NCI-H2171 treated with DMSO at 0.1 percent for 48 hours (cell line): ENCODE data around the gene HCLS1.
"Not testable (repeated sequence)": the region's sequence is repeated elsewhere in the genome, so short reads cannot be mapped to it uniquely, and the experiment has no call there.

Experiments
- DNase-seq: peaks from one replicate; lab custom pipeline; 2025; lab: John Stamatoyannopoulos, UW

The HCLS1 gene

DNA sequence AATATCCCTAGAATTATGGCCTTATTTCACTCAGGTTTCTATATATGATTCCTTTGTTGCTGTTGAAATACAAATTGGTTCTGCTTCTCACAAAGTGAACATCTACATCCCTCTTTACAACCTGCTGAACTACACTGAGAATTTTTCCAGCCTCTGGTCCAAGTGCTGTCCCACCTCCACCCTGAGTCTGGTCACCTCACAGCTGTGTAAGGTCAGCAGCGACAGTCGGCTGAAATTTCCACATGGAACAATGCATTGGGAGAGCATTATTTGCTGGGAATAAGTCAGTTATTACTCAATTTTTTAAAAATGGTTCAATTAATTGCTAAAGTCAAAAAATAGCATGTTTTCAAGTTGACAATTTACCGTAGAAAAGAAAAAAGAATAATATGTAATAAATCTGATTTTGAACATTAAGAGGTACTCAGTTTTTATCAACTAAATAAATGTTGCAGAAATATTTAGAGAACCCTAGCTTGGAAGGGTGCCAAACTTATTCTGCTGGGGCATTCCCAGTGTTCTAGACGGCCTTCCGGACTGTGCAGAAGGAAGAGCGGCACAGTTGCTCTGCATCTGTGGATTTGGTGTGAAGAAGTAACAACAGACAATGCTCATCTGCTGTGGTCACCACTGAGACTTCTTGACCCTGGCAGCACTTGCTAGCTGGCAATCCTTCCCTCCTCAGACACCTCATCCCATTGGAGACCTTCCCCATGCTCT lies 1.8 kb downstream of the HCLS1 start:
- DNase-seq: no peak

DNA sequence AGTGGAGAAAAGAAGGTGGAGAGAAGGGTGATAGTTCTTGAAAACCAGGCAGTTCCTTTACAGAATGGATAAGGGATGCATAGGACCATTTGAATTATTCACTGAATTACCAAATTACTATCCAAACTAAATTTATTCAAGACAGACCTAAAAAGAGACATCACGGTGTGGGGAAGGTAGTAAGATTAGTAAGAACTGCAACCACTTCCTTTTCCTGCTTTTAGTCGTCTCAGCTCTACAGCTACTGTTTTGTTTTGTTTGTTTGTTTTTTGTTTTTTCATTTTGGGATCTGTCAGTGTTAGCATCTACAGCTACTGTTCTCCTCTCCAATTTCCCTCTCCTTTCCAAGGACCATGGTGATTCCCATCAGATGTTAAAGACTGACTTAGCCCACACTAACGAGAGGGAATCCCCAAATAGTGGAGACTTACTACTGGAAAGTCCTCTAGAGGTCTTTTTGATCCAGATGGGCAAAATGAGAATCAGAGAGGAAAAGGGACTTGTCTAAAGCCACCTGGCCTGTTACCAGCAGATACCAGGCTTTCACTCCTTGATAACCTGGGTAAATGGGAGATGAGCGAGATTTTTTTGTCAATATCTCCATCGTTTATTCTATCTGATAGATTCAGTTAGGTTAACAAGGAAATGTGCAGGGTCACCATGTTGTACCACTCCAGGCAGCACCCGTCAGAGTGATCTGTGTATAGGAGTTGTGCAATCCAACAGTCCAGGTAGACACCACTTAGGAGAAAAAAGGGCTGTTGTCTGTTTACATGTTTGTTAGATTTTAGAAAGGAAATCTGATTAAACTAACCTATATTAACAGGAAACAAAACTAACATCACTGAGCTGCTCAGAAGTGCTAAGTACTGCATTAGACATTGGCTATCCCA lies 6.0 kb downstream of the HCLS1 start:
- DNase-seq: no peak

DNA sequence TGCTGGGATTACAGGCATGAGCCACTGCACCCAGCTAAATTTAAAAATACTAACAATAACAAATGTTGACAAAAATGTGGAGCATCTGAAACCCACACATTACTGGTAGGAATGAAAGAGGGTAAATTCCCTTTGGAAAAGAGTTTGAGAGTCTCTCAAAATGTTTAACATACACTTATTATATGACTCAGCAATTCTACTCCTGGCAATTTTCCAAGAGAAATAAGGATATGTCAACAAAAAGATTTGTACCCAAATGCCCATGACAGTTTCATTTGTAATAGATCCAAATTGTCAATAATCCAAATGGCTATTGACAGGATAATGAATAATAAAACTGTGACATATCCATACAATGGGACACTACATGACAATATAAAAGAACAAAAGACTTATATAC lies 9.0 kb downstream of the HCLS1 start:
- DNase-seq: no peak

DNA sequence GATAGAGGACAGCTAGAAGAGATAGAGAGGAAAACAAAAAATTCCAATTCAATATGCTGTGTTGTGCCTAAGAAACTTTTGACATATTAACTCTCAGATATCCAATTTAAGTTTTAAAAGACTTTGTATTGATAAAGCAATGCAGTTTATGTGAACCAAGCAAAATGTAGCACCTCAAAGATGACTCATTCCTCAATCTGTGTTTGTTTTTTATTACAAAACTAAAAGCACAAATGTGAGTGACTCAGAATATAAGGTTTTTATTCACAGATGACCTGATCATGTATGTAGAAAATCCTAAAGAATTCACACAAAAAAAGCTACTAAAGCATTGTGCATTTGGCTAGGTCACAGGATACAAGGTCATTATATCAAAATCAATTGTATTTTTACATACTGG lies 11.1 kb downstream of the HCLS1 start:
- no peak for DNase-seq

DNA sequence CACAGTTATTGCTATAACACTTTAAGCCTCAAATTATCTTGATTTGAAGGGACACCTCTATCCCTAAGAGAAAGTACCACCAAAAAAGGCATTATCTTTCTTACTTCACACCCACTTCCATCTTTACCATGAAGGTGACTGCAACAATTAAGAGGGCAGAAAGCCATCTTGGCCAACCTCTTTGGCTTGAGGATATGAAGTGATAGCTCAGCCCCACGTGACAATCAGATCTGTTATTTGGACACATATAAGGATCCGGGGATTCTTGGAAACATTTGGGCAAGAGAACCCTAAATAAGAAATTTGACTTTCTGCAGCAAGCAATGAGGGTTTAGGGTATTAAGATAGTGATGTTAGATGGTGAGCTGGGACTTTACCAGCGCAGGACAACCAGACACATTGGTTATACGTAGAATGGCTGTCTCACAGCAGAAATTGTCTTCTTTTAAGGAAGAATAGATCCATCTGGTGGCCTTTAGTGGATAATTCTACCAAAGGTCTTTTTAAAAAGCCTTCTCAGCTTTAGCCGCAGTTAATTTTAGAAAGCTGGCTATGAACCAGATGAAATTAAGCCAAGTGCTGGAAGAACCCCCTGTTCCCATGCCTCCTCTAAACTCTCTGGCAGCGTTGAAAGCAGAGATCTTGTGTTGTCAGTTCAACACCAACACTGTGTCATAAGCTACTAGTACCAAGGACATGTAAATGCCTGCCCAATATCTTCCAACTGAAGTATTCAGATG lies 12.3 kb downstream of the HCLS1 start:
- no peak for DNase-seq

DNA sequence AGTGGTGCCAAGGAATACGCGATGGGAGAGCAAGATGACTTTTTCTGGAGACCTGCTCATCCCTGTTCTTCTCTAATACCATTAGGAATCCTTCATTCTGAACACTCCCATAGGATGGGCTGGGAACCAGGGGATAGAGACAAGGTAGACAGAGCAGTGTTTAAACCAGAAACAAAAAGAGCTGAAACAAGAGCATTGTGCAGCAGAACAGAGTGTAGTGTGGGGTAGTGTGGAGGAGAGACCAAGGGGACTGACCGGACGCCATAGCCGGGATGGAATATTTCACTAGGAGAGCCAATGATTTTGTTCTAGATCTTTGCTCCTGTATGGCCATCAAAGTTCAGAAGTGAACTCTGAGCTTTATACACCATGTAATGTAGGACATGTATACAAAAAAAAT lies 15.6 kb downstream of the HCLS1 start:
- DNase-seq: no peak

DNA sequence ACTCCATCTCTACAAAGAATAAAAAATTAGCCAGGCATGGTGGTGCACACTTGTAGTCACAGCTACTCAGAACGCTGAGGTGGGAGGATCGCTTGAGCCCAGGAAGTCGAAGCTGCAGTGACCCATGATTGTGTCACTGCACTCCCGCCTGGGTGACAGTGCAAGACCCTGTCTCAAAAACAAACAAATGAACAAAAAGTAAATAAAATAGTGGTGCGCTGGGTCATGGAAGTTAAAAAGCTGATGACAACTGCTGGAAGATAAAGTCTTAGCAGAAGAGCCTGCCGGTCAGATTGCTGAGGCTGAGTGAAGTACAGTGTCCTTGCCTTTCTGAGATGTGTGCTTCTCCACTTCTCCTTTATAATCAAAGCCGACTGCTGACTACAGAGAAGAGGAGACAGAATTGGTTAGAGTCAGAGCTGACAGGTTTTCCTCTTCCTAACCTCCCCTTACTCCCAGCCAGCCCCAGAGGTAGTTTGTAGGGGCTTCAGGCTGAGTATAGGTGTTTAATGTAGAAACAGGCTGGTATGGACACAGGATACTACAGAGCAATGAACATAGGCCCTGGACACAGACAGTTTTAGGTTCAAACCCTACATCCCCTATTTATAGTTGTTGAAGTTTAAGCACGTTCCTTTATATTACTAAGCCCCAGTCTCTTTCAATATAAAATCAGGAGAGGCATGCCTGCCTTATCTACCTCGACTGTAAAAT lies 17.9 kb downstream of the HCLS1 start:
- DNase-seq: no peak

DNA sequence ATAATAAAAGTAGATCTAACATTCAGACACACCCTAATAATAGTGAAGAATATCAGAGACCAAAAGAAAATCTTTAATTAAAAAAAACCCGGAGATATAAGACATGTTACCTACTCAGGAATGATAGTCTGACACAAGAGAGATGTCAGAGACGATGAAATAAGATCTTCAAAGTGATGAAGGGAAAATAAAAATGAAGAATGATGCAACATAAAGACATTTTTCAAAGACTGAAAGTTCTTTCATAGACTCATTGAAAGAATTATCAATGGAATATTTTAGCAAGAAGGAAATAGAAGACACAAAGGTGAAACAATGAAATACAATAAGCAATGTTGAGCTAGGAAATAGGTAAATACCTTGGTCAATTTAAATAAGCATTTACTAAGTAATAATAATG lies 19.6 kb downstream of the HCLS1 start:
- no peak for DNase-seq

DNA sequence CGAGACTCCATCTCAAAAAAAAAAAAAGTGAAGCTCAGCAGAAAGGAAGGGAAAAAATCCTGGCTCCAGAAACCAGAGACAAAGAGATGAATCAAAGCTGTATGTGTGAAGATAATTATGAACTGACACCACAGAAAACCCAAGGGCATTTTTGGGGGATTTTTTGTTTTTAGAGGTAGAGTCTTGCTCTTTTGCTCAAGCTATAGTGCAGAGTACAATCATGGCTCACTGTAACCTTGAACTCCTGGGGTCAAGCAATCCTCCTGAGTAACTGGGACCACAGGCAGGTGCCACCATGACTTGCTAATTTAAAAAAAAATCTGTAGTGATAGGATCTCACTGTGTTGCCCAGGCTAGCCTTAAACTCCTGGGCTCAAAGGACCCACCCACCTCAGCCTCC lies 22.8 kb downstream of the HCLS1 start:
- DNase-seq: no peak

DNA sequence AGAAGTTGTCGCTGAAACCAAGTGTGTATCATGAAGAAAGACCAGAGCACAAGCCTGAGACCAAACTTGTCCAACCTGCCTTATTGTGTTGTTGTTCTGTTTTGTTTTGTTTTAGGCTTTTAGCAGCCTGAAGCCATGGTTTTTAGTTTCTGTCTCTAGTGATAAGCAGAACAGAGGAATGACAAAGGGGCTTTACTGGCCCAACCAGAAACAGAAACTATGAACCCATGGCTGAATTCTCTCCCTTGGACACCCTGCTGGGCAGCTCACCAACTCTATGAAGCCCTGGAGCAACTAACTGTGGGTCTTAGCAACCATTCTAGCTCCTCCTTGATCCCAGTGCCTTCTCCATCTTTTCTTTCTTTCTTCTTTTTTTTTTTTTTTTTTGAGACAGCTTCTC lies 30.3 kb downstream of the HCLS1 start:
- no peak for DNase-seq

DNA sequence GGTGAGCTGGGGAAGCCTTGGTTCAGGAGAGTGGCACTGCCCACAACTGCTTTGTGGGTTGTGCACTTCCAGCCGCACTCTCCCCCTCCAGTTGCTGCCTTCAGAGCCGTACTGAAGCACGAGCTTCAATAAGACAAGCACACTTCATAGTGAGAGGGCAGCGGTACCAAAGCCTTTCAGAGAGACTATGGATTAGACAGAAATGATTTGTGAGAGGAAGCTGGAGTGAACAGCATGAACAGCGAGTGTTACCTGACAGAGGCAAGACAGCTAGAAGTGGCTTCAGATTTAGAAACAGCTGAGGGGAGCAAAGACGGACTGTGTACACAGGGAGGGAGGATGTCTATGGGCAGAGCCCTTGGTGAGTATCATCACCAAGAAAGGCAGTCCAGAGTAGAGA lies 31.1 kb downstream of the HCLS1 start:
- DNase-seq: no peak

DNA sequence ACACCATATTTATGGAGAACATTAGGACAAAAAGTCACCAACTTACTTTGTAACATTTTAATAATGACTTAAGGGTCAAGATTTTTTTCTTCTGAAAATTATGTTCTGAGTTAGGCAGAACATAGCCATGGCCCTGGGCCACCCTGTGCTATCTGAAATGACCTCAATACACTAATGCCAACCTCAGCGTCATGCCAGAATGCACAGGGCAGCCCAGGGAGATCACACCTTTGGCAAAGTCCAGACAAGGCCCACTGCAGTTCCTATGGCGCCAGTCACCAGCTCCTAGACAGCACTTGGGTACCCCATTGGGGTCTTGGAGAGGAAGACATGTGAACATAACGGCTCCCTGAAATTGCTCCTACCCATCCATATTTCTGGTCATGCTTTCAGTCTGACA lies 33.1 kb downstream of the HCLS1 start:
- DNase-seq: no peak

DNA sequence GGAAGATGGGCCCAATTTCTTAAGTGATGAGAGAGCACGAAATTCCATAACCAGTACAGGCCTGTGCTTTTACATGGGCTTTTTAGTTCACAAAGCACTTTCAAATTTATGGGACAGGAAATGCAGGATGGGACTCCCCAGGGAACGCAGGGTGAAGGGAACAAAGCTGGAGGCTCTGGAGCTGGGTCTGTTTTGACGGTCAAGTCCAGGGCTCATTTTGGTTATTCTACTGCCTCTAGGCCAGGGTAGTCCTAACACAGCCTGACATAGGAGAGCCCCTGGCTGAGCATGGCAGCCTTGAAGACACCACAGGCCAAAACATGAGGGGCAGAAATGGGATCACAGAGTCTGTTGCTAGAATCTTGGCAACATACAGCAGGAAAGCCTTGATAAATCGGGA lies 33.5 kb downstream of the HCLS1 start:
- no peak for DNase-seq

DNA sequence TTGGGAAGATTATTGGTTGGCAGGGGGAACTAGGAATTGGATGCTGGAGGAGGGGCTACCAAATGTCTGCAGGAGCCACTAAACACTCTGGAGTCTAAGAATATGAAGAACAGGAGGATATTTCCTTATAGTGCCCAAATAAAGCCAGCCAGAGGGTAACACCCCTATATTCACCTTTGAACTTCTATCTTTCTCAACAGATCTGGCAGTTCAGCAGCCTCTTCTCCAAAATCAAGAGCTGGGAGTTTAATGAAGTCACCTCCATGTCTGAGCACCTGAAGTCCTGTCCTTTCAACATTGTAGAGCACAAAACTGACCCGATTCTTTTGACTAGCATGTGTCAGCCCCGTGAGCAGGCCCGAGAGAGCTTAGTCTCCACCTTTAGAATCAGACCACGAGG lies 34.2 kb downstream of the HCLS1 start:
- DNase-seq: no peak

DNA sequence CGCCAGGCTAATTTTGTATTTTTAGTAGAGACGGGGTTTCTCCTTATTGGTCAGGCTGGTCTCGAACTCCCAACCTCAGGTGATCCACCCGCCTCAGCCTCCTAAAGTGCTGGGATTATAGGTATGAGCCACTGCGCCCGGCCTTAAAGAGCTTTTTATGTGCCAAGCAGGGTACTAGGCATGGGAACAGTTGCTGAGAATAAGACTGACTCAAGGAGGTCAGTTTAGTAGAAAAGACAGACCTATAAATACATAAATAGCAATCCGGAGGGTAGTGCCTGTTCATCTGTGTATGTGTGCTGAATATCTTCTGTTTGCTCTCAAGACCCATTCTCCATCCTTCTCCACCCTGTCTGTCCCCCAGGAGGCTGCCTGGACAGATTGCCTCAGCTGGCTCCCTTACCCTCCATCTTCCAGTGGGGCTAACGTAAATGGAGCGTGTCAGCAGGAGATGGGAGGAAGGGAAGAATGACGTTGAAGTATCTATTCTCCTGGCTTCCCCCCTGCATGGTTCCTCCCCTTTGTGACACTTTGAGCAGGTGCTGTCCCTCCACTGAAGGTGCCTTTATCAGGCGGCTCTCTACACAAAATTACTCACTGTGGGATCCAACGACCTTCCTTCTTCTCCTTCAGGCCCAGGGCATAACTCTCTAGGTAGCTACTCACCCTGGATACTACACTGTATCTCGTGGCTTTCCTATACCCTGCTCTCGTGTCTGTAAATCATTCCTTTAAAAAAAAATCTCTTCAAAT lies 36.4 kb downstream of the HCLS1 start:
- DNase-seq: no peak

DNA sequence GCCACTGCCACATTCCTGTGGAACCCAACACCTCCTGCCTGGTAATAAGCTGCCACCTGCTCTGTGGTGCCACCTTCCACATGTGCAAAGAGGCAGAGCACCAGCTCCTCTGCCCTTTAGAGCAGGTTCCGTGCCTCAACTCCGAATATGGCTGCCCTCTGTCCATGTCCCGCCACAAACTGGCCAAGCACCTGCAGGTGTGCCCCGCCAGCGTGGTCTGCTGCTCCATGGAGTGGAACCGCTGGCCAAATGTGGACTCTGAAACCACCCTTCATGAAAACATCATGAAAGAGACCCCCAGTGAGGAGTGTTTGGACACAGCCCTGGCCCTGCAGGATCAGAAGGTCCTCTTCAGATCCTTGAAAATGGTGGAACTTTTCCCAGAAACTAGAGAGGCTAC lies 39.2 kb downstream of the HCLS1 start:
- no peak for DNase-seq

DNA sequence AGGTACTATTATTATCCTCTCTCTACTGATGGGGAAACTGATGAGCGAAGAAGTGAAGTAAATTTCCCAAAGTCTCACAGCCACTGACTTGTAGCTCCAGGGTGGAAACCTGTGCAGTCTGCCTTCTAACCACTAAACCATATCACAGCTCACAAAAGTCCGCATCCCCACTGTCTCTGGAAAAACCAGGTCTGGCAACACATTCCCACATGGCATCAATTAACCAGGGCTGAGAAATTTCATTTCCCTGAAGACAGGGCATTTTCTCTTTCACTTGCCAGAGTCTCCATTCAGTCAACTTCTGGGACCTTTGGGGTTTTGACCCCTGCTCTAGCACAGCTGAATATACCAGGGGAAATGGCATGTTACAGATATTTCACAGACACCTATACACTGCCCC lies 41.0 kb downstream of the HCLS1 start:
- DNase-seq: no peak

DNA sequence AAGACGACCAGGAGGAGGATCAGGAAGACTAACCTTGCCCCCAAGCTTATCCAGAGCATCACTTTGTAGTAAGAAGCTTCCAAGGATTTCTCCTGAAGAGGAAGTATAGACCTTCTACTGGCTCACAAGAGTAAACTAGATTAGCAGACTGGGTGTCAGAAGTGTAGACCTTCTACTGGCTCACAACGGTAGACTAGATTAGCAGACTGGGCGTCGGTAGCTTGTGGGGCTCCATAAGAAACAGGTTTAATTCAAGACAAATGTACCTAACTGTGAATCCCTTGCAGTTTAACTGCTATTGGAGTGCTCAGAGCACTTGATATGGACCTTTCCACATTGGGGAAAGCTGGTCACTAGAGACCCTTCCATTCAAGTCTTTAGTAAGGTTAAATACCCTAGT lies 54.6 kb downstream of the HCLS1 start:
- no peak for DNase-seq

DNA sequence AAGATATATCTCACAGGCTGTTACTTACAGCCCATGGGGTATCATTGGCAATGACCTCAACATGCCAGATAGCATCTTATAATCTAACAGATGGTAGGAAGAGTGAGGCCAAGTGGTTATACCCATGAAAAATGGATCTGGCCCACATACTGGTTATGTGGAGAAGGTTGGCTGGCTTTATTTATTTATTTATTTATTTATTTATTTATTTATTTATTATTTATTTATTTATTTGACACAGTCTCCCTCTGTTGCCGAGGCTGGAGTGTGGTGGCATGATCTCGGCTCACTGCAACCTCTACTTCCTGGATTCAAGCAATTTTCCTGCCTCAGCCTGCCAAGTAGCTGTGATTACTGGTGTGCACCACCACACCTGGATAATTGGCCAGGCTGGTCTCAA lies 55.9 kb downstream of the HCLS1 start:
- DNase-seq: no peak

DNA sequence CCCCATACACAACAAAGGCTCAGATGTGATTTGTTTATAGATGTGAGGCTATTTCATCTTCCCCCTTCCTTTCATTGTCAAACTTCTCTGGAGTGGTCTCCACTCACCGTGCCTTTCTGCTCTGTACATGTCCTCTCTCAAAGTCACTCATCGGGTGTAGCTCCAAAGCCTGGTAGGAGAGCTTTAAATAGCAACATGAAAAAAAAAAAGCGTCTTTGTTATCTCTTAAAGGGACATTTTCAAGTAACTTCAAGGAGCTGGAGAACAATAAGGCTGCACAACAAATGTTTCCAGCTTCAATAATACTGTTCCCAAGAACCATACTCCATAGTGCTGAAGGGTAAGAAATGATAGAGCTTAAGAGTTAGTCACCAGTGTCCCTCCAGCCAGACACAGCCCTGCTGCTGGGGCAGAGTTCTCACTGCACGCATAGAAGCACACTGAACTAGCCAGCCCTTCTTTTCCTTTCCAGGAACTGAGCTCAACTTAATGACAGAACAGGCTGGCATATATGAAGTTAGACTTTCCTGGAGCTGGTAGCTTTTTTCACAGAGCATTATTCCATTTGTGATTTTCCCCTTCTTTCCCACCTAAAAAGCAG lies 59.4 kb downstream of the HCLS1 start:
- no peak for DNase-seq

DNA sequence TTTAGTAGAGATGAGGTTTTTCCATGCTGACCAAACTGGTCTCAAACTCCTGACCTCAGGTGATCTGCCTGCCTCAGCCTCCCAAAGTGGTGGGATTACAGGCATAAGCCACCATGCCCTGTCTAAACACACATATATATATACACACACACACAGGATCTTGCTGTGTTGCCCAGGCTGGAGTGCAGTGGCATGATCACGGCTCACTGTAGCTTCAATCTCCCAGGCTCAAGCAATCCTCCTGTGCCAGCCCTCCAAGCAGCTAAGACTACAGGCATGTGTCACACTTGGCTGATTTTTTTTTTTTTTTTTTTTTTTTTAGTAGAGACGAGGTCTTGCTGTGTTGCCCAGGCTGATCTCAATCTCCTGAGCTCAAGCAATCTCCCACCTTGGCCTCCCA lies 60.8 kb downstream of the HCLS1 start:
- not testable (repeated sequence) for DNase-seq
